Motor neuron (in vitro differentiated cells): Measurements from ENCODE around the gene BRK1. TPM values are rescaled to one million over a fixed set of nuclear protein-coding genes. Genes with fewer than 3 reads are reported as not detected.
"Not testable (repeated sequence)": the region's sequence is repeated elsewhere in the genome, so short reads cannot be mapped to it uniquely, and the experiment has no call there.

Experiments
- ATAC-seq, 8 experiments: fragments of 200-7000 bp; cut with Tn5 transposase; replicated peaks in 6 of 8; 2 replicates each; pipeline ENCODE4 v1.8.0; 2021; ENCODE audit warnings: mild to moderate bottlenecking in 8 of 8, moderate library complexity in 8 of 8
- H3K27ac ChIP-seq, 2 donors: fragments of 250-450 bp; sonication (Bioruptor Pico); 2 replicates each; pipeline ENCODE4 v1.9.0; 2021; ENCODE audit warnings: antibody characterized with exemption in 2 of 2, mild to moderate bottlenecking in 2 of 2, moderate library complexity in 1 of 2
- H3K4me1 ChIP-seq, 2 donors: fragments of 250-450 bp; sonication (Bioruptor Pico); replicated peaks in 1 of 2; 2 replicates each; pipeline ENCODE4 v1.6.1; 2021; ENCODE audit warnings: antibody characterized with exemption in 2 of 2, mild to moderate bottlenecking in 2 of 2, moderate library complexity in 1 of 2
- H3K4me3 ChIP-seq, 5 donors: fragments of 250-450 bp; sonication (Bioruptor Pico); 2 replicates each; pipeline ENCODE4 v1.9.0; 2021; ENCODE audit warnings: antibody characterized with exemption in 5 of 5, mild to moderate bottlenecking in 5 of 5, moderate library complexity in 4 of 5
- WGBS, 10 experiments: fragments of 450-650 bp; shearing (Covaris generic); methylation state at CpG; one replicate each; pipeline ENCODE4 v1.0.0; 2022; 5-methylcytosine and 5-hydroxymethylcytosine counted together
- in situ Hi-C, 9 experiments: fragments of 400-800 bp; cut with MboI; loops; one replicate each; pipeline ENCODE4 v1.15.0; 2021; ENCODE audit warnings: low sequenced_read_pairs in 9 of 9, low pct_unique_long_range_greater_than_20kb in 2 of 9; ENCODE audit not compliant: unreplicated experiment in 9 of 9
- total RNA-seq, 8 experiments: library from RNA; unstranded; fragments of 300-600 nt; gene quantifications; 2 replicates each; pipeline versions ENCODE4 v1.2.3 to v1.2.4, GENCODE V29; 2022

The BRK1 gene
- total RNA-seq = 100 to 1,000 TPM in 7 of 8 experiments, 10 to 100 TPM in 1; 96.1 to 219 (median 180) TPM

DNA sequence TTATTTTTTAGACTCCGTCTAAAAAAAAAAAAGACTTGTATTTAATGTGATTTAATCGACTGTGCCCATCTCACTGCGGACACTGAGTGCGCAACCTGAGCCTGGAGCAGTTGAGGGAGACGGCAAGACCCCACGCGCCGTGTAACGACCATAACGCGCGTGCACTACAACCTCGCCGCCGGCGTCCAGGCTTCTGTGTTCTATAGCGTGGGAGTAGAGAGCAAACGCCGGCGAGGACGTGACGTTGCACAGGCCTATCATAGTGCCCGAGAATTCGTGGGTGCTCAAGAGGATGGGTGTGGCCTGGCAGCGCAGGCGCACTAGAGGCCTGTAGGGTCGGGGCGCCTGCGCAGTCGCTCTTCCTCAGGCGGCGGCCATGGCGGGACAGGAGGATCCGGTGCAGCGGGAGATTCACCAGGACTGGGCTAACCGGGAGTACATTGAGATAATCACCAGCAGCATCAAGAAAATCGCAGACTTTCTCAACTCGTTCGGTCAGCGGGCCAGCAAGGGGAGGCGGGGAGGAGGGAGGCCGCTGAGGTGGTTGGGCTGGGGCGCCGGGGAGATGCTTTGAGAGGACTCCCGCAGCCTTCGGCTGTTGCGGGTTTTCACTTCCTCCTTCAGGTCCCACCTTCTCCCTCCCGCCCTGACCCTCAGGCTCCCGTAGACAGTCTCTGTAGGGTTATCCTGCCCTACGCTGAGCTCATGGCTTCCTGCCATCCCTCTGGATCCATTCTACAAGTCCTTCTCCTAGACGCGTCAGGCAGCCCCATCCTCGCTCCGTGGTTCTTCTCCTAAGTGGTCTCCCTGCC lies at the start of gene BRK1:
TSS of gene BRK1 (plus strand) at position 350 of the 812 bp plus-strand sequence. CDS start at position 377, 27 bp downstream.
- Histone ChIP-seq H3K4me1 (peaks cover 13% of the 10 kb centered on the region in 2 donors), H3K4me3 (peak within 1 kb of the TSS; percentile 52 to 83 (median 66)), H3K27ac (peak within 1 kb of the TSS; percentile 79 to 91)
- WGBS, 10 experiments = 0 to 4% (median 2%) methylated on average over 1 to 29 of the region's 54 CpGs; no CpG with 5 or more reads in 1 of the 10 experiments
- peak; percentile 92 to 99 (median 99) for ATAC-seq
- in situ Hi-C loops = no loop called here

DNA sequence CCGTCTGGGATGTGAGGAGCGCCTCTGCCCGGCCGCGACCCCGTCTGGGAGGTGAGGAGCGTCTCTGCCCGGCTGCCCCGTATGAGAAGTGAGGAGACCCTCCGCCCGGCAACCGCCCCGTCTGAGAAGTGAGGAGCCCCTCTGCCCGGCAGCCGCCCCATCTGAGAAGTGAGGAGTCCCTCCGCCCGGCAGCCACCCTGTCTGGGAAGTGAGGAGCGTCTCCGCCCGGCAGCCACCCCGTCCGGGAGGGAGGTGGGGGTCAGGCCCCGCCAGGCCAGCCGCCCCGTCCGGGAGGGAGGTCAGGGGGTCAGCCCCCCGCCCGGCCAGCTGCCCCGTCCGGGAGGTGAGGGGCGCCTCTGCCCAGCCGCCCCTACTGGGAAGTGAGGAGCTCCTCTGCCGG lies 45.4 kb upstream of the BRK1 start:
- no CpG with 5 or more reads among the region's 33 CpGs for WGBS, 10 experiments
- H3K27ac ChIP-seq, H3K4me1 ChIP-seq, ATAC-seq, H3K4me3 ChIP-seq, in situ Hi-C loops: not testable (repeated sequence)

DNA sequence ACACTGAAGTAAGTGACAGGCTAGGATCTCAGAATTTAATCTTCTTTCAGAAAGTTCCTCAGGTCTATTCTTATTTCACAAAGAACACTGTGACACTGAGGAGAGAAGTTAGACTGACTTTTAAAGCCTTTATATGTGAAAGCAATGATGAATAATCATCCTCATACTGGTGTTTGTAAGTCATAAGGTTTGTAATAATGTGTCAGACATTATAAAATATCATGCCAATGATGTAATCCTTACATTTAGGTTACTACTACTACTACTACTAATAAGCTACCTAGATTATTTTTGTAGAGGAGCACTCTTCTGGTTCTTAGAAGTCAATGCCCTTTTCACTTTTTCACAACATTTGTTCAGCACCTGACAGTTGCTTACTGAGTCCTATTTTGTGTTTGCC lies 40.8 kb upstream of the BRK1 start:
- H3K27ac ChIP-seq = no peak overlapping the region
- no peak for ATAC-seq
- in situ Hi-C loops = no loop called here

DNA sequence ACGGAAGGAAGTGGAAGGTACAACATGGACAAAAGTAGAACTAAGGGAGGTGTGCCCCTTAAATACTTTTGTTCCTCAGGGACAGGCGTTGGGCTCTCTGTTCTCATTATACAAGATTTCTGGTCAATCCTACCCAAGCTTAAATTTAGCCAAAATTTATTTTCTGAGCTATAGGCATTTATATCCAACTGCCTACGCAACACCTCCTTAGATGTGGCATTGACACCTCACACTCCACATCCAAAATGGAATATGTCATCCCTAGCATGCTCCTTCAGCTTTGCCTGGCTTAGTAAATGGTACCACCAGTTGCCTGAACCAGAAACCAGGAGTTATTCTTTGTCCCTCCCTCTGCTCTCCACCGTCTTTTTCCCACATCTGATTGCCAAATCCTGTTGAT lies 33.6 kb upstream of the BRK1 start:
- H3K4me1 ChIP-seq = no peaks in the 10 kb centered on the region
- 81 to 100% (median 94%) methylated on average over 1 to 4 of the region's 4 CpGs; no CpG with 5 or more reads in 2 of the 10 experiments for whole genome bisulfite sequencing, 10 experiments
- in situ Hi-C loops = no loop called here
- H3K27ac ChIP-seq = no peak overlapping the region
- H3K4me3 ChIP-seq = no peak overlapping the region
- ATAC-seq = no peak

More for the DNA sequence above, 40.8 kb upstream of the BRK1 start:
- no peak overlapping the region for H3K4me3 ChIP-seq
- no peaks in the 10 kb centered on the region for H3K4me1 ChIP-seq

DNA sequence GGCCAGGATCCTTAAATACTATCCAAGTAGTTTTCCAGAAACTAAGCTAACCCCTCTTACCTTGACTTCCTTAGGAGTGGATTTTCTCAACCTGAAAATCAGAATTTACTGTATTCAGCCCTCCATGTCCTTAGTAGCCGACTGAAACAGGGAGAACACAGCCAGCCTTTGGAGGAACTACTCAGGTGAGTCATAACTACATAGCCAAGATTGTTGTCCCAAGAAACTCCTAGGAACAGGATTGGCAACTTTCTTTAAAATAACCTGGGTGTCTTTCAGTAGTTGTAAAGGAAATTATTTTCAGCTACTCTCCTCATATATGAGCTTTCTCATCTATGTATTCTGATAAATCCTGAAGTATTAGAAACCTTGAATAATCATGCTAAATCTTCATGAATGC lies 29.7 kb upstream of the BRK1 start:
- Histone ChIP-seq H3K4me3 (no peak overlapping the region), H3K4me1 (no peaks in the 10 kb centered on the region), H3K27ac (no peak overlapping the region)
- in situ Hi-C loops = no loop called here
- WGBS, 10 experiments = 100% methylated on average over 1 of the region's 1 CpG; no CpG with 5 or more reads in 7 of the 10 experiments
- no peak for ATAC-seq

DNA sequence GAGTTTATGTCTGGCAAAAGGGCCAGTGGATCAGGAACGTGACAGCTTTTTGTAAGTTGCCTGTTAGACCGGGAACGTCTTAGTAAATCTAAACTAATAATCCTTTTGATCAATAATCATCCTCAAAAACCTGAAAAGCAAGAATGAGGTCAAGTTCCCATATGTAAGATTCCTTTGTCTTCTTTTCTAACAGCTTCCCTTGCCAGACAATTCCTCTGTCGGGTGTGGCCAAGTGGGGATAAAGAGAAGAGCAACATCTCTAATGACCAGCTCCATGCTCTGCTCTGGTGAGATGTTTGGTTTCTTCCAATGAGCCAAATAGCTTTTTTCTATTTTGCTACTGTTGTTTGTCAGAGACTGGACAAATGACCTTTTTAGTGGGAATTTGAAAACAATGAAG lies 27.2 kb upstream of the BRK1 start:
- H3K4me3 ChIP-seq = no peak overlapping the region
- peak in 1 of 8 experiments; percentile 62 for ATAC-seq
- 79 to 100% (median 92%) methylated on average over 1 to 4 of the region's 4 CpGs; no CpG with 5 or more reads in 3 of the 10 experiments for WGBS, 10 experiments
- H3K4me1 ChIP-seq = no peaks in the 10 kb centered on the region
- H3K27ac ChIP-seq = no peak overlapping the region
- in situ Hi-C loops = no loop called here

DNA sequence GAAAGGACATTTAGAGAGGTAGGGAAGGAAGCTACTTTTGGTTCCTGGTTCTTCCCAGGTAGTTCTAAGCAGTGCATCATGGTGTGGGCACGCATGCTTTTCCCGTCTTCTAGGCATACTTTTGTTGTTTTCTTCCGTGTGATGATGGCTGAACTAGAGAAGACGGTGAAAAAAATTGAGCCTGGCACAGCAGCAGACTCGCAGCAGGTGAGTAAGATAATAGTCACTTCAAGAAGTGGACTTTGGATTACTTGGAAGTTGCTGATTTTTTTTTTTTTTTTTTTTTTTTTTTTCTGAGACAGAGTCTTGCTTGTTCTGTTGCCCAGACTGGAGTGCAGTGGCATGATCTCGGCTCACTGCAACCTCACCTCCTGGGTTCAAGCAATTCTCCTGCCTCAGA lies 25.3 kb upstream of the BRK1 start:
- WGBS, 10 experiments = 90 to 100% (median 94%) methylated on average over 2 to 5 of the region's 6 CpGs; no CpG with 5 or more reads in 2 of the 10 experiments
- in situ Hi-C loops = no loop called here
- ATAC-seq = no peak

DNA sequence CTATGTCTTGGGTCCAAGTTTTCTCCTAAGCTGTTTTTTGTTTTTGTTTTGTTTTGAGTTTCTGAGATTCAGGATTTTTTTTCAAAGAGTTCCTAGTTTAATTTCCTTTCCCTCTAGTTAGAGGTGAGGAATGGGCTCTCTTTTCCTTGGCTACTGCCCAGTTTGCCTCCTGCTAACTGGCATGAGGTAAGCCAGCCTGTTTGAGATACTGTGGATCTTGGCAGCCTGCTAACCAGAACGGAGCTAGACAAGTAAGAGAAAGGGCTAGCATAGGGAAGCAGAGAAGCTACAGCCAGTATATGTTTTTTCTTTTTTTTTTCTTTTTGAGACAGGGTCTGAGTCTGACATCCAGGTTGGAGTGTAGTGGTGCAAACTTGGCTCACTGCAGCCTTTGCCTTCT lies 24.7 kb upstream of the BRK1 start:
- H3K4me1 ChIP-seq, H3K4me3 ChIP-seq, H3K27ac ChIP-seq, ATAC-seq, in situ Hi-C loops: not testable (repeated sequence)
- WGBS, 10 experiments = no CpG with 5 or more reads among the region's 1 CpG

More for the DNA sequence above, 25.3 kb upstream of the BRK1 start:
- H3K4me3 ChIP-seq = no peak overlapping the region
- no peak overlapping the region for H3K27ac ChIP-seq
- no peaks in the 10 kb centered on the region for H3K4me1 ChIP-seq

DNA sequence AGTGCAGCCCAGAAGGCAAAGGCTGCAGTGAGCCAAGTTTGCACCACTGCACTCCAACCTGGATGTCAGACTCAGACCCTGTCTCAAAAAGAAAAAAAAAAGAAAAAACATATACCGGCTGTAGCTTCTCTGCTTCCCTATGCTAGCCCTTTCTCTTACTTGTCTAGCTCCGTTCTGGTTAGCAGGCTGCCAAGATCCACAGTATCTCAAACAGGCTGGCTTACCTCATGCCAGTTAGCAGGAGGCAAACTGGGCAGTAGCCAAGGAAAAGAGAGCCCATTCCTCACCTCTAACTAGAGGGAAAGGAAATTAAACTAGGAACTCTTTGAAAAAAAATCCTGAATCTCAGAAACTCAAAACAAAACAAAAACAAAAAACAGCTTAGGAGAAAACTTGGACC lies 24.1 kb upstream of the BRK1 start:
- not testable (repeated sequence) for ATAC-seq

DNA sequence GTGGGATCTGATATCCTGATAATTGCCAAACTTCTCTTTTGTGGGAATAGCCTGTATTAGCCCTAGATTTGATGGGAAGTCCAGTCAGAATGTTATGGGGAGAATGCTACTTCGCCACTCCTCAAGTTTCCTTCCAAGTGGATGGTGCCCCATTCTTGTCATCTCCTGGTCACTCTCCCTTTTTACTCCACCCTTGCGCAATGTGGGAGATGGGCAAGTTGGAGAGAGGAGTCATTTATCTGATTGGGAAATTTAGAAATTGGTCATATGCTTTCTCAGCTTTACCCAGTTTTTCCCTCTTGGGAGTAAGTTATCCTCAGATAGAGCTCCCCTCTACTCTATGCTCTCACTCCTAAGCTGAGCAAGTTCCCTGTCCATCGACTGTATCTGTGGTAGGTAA lies 21.8 kb upstream of the BRK1 start:
- no peak for ATAC-seq
- Histone ChIP-seq H3K27ac (no peak overlapping the region), H3K4me1 (no peaks in the 10 kb centered on the region), H3K4me3 (no peak overlapping the region)
- in situ Hi-C loops = no loop called here
- 92 to 100% (median 100%) methylated on average over 1 to 3 of the region's 3 CpGs; no CpG with 5 or more reads in 2 of the 10 experiments for WGBS, 10 experiments

More for the DNA sequence above, 24.1 kb upstream of the BRK1 start:
- H3K27ac ChIP-seq, H3K4me1 ChIP-seq, H3K4me3 ChIP-seq, in situ Hi-C loops: not testable (repeated sequence)
- WGBS, 10 experiments = 43% methylated on average over 1 of the region's 2 CpGs; no CpG with 5 or more reads in 9 of the 10 experiments

DNA sequence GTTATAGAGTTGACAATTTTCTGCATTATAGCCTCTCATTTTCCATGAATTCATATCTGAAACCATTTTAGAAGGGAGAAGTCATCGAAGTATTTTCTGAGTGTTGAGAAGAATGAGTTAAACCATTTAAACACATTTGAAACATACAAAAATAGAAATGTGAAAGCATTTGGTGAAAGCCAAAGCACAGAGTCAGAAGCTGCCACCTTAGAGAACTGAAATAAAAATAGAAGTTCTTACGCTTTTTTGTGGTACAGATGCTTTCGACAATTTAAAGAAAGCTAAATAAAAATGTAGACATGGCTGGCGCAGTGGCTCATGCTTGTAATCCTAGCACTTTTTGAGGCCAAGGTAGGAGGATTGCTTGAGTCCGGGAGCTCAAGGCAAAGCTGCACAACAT lies 16.4 kb upstream of the BRK1 start:
- ATAC-seq = no peak
- in situ Hi-C loops = no loop called here
- 92 to 100% (median 98%) methylated on average over 1 to 5 of the region's 5 CpGs; no CpG with 5 or more reads in 1 of the 10 experiments for WGBS, 10 experiments

DNA sequence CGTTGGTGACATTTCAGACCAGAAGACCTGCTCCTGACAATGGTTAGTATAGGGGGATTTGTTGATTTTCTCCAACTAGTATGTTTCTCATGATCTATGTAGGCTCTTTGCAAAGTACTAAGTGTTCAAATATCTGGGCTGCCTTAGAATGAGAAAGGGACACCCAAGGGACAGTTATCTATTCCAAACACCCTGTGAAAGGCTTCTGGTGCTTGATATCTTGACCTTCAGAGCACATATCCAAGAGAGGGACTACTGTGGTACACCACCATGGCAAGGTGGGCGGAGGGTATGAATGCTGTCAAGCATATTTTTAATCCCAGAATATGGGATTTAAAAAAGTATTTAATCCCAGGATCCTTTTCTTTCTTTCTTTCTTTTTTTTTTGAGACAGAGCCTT lies 8.6 kb upstream of the BRK1 start:
- Histone ChIP-seq H3K4me1 (no peaks in the 10 kb centered on the region), H3K27ac (no peak overlapping the region), H3K4me3 (no peak overlapping the region)
- WGBS, 10 experiments = 20 to 100% (median 67%) methylated on average over 1 of the region's 2 CpGs; no CpG with 5 or more reads in 4 of the 10 experiments
- in situ Hi-C loops = no loop called here
- ATAC-seq = no peak

More for the DNA sequence above, 16.4 kb upstream of the BRK1 start:
- no peaks in the 10 kb centered on the region for H3K4me1 ChIP-seq
- H3K27ac ChIP-seq = no peak overlapping the region
- H3K4me3 ChIP-seq = no peak overlapping the region

DNA sequence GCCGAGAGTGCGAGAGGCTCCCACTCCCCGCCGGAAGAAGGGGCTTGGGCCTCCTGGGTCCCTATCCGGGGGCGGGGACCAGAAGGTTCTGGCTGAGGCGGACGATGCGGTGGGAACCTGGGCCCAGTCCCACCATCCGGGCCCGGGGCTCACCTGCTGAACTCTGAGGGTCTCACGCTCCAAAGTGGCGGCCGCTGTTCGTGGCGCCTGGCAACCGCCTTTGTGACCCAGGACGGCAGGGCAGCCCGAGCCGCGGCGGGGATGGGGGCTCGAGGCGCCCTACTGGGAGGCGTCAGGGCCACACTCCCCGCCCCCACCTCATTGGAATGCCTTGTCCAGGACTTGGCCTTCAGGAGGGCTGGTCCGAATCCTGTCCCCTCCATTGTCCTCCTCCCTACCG lies 7.4 kb upstream of the BRK1 start, which contains the start of gene FANCD2OS:
TSS of gene FANCD2OS (minus strand) at position 165 of the 400 bp plus-strand sequence. CDS start 3,481 bp downstream, outside the sequence.
- ATAC-seq = no peak
- H3K27ac ChIP-seq = no peak within 1 kb of the TSS
- no peak within 1 kb of the TSS for H3K4me3 ChIP-seq
- in situ Hi-C loops = no loop called here
- H3K4me1 ChIP-seq = no peaks in the 10 kb centered on the region
- 88% methylated on average over 6 of the region's 28 CpGs; no CpG with 5 or more reads in 9 of the 10 experiments for WGBS, 10 experiments
